IgD-negative memory B cell (primary cell): Measurements from ENCODE around the gene CANT1. TPM values are rescaled to one million over a fixed set of nuclear protein-coding genes. Genes with fewer than 3 reads are reported as not detected.

Experiments
- H3K27ac Mint-ChIP-seq, 3 donors: one replicate each; pipeline ENCODE4 v1.8.0; 2020 to 2022; ENCODE audit warnings: mild to moderate bottlenecking in 3 of 3, mixed read lengths in 3 of 3, moderate library complexity in 1 of 3
- H3K27me3 Mint-ChIP-seq: one replicate; pipeline ENCODE4 v1.8.0; 2021; ENCODE audit warnings: mixed read lengths
- H3K36me3 Mint-ChIP-seq: one replicate; pipeline ENCODE4 v1.8.0; 2020; ENCODE audit warnings: mild to moderate bottlenecking, mixed read lengths
- H3K4me1 Mint-ChIP-seq, 3 donors: one replicate each; pipeline ENCODE4 v1.8.0; 2020 to 2022; ENCODE audit warnings: mixed read lengths in 3 of 3, mild to moderate bottlenecking in 1 of 3
- H3K4me3 Mint-ChIP-seq, 4 donors: one replicate each; pipeline ENCODE4 v1.8.0; 2020 to 2022; ENCODE audit warnings: mild to moderate bottlenecking in 4 of 4, mixed read lengths in 4 of 4, moderate library complexity in 3 of 4
- H3K9me3 Mint-ChIP-seq, 3 donors: one replicate each; pipeline ENCODE4 v1.8.0; 2020 to 2021; ENCODE audit warnings: mixed read lengths in 3 of 3, mild to moderate bottlenecking in 1 of 3
- polyA plus RNA-seq: library from polyadenylated mRNA; unstranded; fragments of 300-500 nt; fragmentation: Illumina TruSeq; gene quantifications from one replicate; pipeline ENCODE4 v1.2.3, GENCODE V29; 2021

The CANT1 gene
- polyA plus RNA-seq, 1 donor from 2014 or later, result 8.6 TPM

- peaks cover 16% of the 10 kb centered on the region for H3K27me3 Mint-ChIP-seq
- no peaks in the 10 kb centered on the region for H3K9me3 Mint-ChIP-seq
- no peak overlapping the region for H3K27ac Mint-ChIP-seq
- H3K36me3 Mint-ChIP-seq, result no peaks in the 10 kb centered on the region
- no peak overlapping the region for H3K4me3 Mint-ChIP-seq
- peaks cover 0 to 3% (median 0%) of the 10 kb centered on the region in 3 donors for H3K4me1 Mint-ChIP-seq
Observed at GRCh38 chr17:79046916-79047280, 37.3 kb upstream of the CANT1 start.

DNA sequence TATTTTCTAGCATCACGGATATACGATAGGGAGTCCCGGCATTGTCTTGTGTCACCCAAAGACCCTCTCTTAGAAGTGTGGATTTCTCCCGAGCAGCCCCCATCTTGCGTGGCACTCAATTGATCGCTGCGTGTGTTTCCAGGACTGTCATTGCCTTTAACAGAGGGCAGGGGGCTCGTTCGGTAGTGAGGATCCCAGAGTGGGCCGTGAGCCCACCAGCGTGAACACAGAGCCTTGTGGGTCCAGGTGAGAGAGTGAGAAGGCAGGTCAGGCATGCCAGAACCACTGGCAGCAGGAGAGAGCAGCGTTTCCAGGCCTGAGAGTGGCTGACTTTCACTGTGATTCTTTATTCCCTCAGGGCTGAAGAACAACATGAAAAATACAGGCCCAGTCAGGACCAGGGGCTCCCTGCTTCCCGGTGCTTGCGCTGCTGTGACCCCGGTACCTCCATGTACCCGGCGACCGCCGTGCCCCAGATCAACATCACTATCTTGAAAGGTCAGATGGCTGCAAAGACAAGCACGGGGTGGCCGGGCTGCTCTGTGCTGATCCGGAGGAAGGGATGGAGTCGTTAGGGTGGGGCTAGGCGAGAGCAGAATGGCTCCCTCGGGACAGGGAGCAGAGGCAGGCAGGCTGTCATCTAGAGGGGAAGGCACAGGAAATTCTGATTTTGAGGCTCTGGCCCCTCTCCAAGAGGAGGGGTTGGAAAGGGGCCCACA, 36.8 kb upstream of the CANT1 start:
- Mint-ChIP-seq H3K27me3 (peaks cover 16% of the 10 kb centered on the region), H3K27ac (no peak overlapping the region), H3K4me3 (no peak overlapping the region), H3K9me3 (no peaks in the 10 kb centered on the region), H3K4me1 (peaks cover 0 to 3% (median 0%) of the 10 kb centered on the region in 3 donors), H3K36me3 (no peaks in the 10 kb centered on the region)

GRCh38 chr17:79045842-79046196, 36.3 kb upstream of the CANT1 start:
- Mint-ChIP-seq H3K27me3 (peaks cover 12% of the 10 kb centered on the region), H3K4me1 (peaks cover 0 to 3% (median 0%) of the 10 kb centered on the region in 3 donors), H3K27ac (no peak overlapping the region), H3K36me3 (no peaks in the 10 kb centered on the region), H3K9me3 (no peaks in the 10 kb centered on the region), H3K4me3 (no peak overlapping the region)

- Mint-ChIP-seq H3K36me3 (no peaks in the 10 kb centered on the region), H3K4me1 (peaks cover 0 to 3% (median 0%) of the 10 kb centered on the region in 3 donors), H3K27ac (no peak overlapping the region), H3K27me3 (peaks cover 12% of the 10 kb centered on the region), H3K4me3 (no peak overlapping the region), H3K9me3 (no peaks in the 10 kb centered on the region)
Observed at GRCh38 chr17:79045001-79045729, 35.6 kb upstream of the CANT1 start.

GRCh38 chr17:79044462-79044861, 34.9 kb upstream of the CANT1 start:
- Mint-ChIP-seq H3K9me3 (no peaks in the 10 kb centered on the region), H3K4me3 (no peak overlapping the region), H3K27ac (no peak overlapping the region), H3K4me1 (peaks cover 0 to 3% (median 0%) of the 10 kb centered on the region in 3 donors), H3K36me3 (no peaks in the 10 kb centered on the region), H3K27me3 (peaks cover 12% of the 10 kb centered on the region)

- Mint-ChIP-seq H3K27me3 (peaks cover 11% of the 10 kb centered on the region), H3K9me3 (no peaks in the 10 kb centered on the region), H3K36me3 (no peaks in the 10 kb centered on the region), H3K4me3 (no peak overlapping the region), H3K4me1 (peaks cover 0 to 3% (median 0%) of the 10 kb centered on the region in 3 donors), H3K27ac (no peak overlapping the region)
Observed at GRCh38 chr17:79043931-79044320, 34.4 kb upstream of the CANT1 start.

- no peaks in the 10 kb centered on the region for H3K9me3 Mint-ChIP-seq
- peaks cover 12% of the 10 kb centered on the region for H3K27me3 Mint-ChIP-seq
- no peak overlapping the region for H3K4me3 Mint-ChIP-seq
- H3K4me1 Mint-ChIP-seq, result peaks cover 0 to 3% (median 0%) of the 10 kb centered on the region in 3 donors
- H3K36me3 Mint-ChIP-seq, result no peaks in the 10 kb centered on the region
- H3K27ac Mint-ChIP-seq, result peak overlapping the region in 1 of 3 donors; percentile 61
Observed at GRCh38 chr17:79043191-79043930, 33.8 kb upstream of the CANT1 start.

DNA sequence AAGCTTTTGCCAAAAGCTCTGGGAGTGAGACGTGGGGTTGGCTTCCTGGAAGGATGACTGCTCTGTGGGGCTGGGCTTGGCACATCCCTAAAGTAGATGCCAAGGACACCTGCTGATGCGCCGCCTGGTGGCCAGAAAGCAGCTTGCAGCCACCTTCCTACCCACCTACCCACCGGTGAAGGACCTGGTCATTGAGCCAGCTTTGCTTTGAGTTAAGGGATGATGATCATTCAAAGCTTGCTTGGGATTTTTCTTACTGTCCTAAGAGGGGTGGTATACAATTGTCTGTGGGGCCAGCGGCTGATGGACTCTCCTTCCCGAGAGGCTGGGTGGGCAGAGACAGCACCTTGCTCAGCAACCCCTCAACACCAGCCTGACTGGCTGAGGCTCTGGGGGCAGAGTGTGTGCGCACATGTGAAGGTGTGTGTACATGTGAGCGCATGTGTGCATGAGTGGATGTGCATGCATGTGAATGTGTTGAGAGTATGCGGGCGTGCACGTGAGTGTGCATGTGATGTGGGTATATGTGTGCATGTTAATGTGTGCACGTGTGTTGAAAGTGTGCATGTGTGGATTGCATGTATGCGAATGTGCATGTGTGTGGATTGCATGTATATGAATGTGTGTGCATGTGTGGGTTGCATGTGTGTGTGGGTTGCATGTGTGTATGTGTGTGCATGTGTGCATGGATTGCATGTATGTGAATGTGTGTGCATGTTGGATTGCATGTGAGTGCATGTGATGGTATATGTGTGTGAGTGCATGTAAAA, 33.0 kb upstream of the CANT1 start:
- Mint-ChIP-seq H3K4me1 (peaks cover 0 to 3% (median 0%) of the 10 kb centered on the region in 3 donors), H3K9me3 (no peaks in the 10 kb centered on the region), H3K27me3 (peaks cover 14% of the 10 kb centered on the region), H3K4me3 (no peak overlapping the region), H3K36me3 (no peaks in the 10 kb centered on the region), H3K27ac (peak overlapping the region in 1 of 3 donors; percentile 61)

DNA sequence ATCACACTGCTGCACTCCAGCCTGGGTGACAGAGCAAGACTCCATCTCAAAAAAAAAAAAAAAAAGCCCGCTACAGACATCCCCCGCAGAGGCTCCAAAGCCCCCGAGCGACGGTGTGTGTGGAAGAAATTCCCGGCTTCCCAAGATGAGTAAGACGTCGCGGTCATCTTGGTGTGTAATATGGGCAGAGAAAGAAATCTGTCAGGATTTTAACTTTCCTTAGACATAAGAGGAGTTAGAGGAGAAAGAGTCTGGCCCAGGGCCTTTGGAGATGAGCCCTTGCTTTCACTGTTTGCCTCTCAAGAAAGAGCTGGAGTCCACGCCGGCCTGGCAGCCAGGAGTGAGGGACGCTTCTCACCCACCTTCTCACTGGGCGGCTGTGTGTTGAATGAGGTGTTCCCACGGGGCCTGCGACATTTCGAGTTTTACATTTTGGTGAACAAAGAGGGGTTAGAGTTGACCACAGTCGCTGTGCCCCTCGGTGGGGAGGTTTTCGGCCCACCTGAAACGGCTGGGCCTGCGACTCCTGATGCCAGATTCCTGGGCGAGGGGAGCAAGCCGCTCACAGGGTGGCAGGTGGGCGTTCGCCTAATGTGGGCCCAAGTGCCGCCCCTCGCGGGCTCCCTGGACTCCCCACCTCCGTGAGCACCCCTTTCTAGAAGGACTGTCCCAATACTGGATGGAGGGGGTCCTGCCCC, 32.3 kb upstream of the CANT1 start:
- Mint-ChIP-seq H3K4me1 (peaks cover 0 to 3% (median 0%) of the 10 kb centered on the region in 3 donors), H3K27me3 (peaks cover 14% of the 10 kb centered on the region), H3K36me3 (no peaks in the 10 kb centered on the region), H3K9me3 (no peaks in the 10 kb centered on the region), H3K4me3 (no peak overlapping the region), H3K27ac (no peak overlapping the region)

DNA sequence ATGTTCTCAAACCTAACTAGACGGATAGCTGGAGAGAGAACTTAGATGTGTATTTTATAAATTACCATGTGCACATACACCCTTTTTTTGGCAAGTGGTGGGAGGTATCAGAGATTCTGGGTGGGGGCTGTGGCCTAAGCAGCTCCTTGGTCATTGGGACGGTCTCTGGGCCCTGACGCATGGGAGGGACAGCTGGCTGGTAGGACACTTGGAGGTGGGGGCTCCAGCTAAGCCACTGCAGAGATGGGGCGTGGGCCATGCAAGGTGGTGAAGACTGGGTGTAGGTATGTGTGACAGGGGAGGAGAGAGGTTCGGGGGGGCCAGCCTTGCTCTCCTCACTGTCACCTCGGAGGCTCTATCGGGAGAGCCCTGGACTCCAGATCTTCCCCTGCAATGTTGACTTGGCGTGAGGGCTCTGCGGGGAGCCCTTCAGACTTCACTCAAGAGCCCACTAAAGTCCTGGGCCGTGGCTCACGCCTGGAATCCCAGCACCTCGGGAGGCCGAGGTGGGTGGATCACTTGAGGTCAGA, 31.5 kb upstream of the CANT1 start:
- H3K36me3 Mint-ChIP-seq, result no peaks in the 10 kb centered on the region
- H3K27me3 Mint-ChIP-seq, result peaks cover 10% of the 10 kb centered on the region
- H3K27ac Mint-ChIP-seq, result no peak overlapping the region
- peaks cover 0 to 3% (median 0%) of the 10 kb centered on the region in 3 donors for H3K4me1 Mint-ChIP-seq
- no peak overlapping the region for H3K4me3 Mint-ChIP-seq
- H3K9me3 Mint-ChIP-seq, result no peaks in the 10 kb centered on the region

DNA sequence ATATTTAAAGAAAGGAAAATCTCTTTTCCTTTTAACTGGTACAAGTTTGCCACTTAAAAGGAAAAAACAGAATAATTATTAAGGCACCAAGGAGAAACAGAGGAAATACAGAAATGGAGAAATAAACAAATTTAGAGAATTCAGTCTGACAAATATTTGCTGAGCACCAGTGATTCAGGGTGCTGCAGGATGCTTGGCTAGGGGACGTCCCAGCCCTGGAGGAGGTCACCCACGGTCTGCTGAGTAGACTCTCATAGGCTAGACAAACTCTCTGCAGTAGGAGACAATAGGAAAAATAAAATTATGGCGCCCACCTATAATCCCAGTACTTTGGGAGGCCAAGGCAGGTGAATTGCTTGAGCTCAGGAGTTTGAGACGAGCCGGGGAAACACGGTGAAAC, 30.3 kb upstream of the CANT1 start:
- Mint-ChIP-seq H3K4me1 (peaks cover 0 to 3% (median 0%) of the 10 kb centered on the region in 3 donors), H3K4me3 (no peak overlapping the region), H3K9me3 (no peaks in the 10 kb centered on the region), H3K27ac (no peak overlapping the region), H3K36me3 (no peaks in the 10 kb centered on the region), H3K27me3 (peaks cover 9% of the 10 kb centered on the region)

GRCh38 chr17:79039171-79039570, 29.6 kb upstream of the CANT1 start:
- peaks cover 0 to 3% (median 0%) of the 10 kb centered on the region in 3 donors for H3K4me1 Mint-ChIP-seq
- H3K9me3 Mint-ChIP-seq, result no peaks in the 10 kb centered on the region
- peaks cover 8% of the 10 kb centered on the region for H3K27me3 Mint-ChIP-seq
- H3K4me3 Mint-ChIP-seq, result no peak overlapping the region
- H3K36me3 Mint-ChIP-seq, result no peaks in the 10 kb centered on the region
- H3K27ac Mint-ChIP-seq, result no peak overlapping the region

DNA sequence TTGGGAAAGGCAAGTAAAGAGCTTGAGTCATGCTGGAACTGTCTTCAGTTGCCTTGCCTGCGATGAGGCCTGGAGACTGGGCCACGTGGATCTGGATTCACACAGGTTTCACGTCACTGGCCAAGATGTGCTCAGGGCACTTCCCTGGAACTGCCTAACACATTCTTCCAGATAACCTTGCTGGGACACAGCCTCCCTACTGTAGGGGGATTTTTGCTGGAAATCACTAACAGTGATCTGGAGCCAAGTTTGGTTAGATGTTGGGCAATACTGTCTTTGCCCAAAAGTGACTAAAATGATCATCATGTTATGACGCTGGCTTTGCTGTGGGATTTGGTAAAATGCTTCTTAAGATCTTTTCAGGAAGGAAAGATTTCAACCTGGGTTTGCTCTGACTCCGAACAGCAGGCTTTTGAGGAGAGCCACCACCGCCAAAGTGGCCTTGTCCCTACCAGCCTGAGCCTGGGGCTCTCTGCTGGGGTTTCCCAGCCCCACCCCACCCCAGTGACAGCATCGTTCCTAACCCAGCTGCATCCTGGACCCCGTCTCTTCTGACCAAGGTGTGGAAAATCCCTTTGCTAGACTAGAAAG, 29.1 kb upstream of the CANT1 start:
- H3K27me3 Mint-ChIP-seq, result peaks cover 8% of the 10 kb centered on the region
- no peak overlapping the region for H3K27ac Mint-ChIP-seq
- H3K9me3 Mint-ChIP-seq, result no peaks in the 10 kb centered on the region
- peaks cover 0 to 3% (median 0%) of the 10 kb centered on the region in 3 donors for H3K4me1 Mint-ChIP-seq
- no peaks in the 10 kb centered on the region for H3K36me3 Mint-ChIP-seq
- H3K4me3 Mint-ChIP-seq, result no peak overlapping the region

- Mint-ChIP-seq H3K4me3 (no peak overlapping the region), H3K36me3 (peaks cover 3% of the 10 kb centered on the region), H3K4me1 (peaks cover 0 to 2% (median 0%) of the 10 kb centered on the region in 3 donors), H3K27me3 (peaks cover 17% of the 10 kb centered on the region), H3K9me3 (no peaks in the 10 kb centered on the region), H3K27ac (no peak overlapping the region)
Observed at GRCh38 chr17:79036596-79036995, 27.0 kb upstream of the CANT1 start.
